NT2/D1 (cell line): ENCODE measurements around the gene LRMDA.

Experiments
- YY1 ChIP-seq: IDR thresholded peaks from 2 replicates; pipeline ENCODE4 v1.6.1; 2011; ENCODE audit not compliant: insufficient read length, insufficient read depth
- ZNF274 ChIP-seq: IDR thresholded peaks from 2 replicates; pipeline ENCODE4 v1.6.1; 2011; ENCODE audit warnings: mild to moderate bottlenecking, low read depth, low read length

GRCh38 chr10:75429159-75429827 lies 2.1 kb upstream of the LRMDA start:
- no peak for TF ChIP-seq YY1
- TF ChIP-seq ZNF274, result no peak
